Stimulated activated CD8-positive, alpha-beta memory T cell treated with anti-CD3 and anti-CD28 coated beads, Interleukin-12 subunit alpha, Interleukin-12 subunit beta, amount 100 ng/mL, for 4 hours (primary cell): ENCODE results near the gene HCRT.

Source experiments
- DNase-seq: peaks from one replicate; pipeline ENCODE4 v3.0.0-alpha.2; 2020; ENCODE audit warnings: low read depth

Gene HCRT

GRCh38 chr17:42138749-42139492, 46.3 kb downstream of the HCRT start:
- no peak for DNase-seq

DNA sequence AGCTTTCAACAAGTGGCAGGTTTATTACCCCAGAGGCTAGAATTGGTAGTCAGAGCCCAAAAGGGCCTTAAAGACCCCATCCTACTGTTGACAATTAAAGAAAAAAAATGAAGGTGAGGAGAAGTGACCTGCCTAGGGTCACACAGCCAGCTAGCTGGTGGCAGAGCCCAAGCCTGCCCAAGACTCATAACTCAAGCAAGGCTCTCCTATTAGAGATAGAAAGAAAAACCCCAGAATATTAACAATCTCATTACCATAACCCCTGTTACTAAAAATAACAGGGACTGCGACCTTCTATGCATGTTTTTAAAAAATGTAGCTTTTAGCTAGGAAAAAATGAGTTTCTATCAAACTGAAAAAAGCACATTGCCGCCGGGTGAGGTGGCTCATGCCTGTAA, 48.6 kb downstream of the HCRT start:
- DNase-seq, result no peak

DNA sequence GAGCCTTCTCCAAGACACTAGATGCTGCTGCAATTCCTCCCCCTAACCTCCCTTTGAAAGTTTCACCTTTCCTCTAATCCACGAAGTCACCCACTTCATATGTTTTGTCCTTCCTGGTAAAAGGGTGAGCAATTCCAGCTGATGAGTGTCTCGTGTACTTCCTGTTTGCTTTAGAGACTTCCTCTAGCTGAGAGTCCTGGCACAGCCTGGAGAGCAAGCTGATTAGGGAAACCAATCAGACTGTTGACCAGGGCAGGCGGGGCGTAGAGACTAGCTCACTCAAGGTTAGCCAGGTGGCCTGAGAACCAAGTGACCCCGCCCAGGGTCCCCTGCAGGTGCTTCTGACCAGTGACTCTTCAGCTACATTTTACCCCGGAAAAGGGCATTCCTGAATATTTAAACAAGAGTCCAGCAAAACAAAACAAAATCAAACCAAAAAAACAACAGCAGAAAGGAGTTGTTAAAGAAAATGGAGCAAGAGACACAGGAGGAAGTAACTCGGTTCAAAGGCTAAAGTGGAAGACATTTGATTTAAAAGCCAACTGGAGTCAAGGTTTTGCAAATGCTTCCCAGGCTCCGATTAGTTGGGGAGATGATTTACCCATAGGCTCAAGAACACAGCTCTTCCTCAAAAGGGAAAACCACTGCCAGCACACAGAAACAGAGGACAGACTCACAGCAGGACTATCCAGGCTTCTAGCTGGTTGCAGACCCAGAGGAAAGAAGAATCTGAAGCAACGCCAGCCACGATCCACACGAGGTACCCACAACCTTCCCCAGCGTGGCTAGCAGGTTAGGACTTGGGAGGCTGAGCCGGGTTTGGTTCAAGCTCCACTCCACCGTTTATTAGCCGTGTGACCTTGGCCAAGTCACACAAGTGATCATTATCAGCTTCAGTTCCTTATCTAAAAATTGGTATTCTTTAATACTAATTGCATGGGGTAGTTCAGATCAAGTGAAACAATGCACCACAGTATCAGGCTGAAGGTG, 49.3 kb downstream of the HCRT start:
- DNase-seq, result no peak

DNA sequence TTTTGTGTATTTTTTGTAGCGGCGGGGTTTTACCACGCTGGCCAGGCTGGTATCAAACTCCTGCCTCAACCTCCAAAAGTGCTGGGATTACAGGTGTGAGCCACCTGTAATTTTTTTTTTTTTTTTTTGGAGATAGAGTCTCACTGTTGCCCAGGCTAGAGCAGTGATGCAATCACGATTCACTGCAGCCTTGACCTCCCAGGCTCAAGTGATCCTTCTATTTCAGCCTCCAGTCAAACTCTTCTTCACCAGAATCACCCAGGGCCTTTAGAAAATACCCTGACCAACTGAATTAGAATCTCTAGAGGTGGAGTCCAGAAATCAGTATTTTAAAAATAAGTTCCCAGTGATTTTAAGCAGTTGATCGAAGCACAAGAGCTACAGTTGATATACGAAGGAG, 50.1 kb downstream of the HCRT start:
- no peak for DNase-seq
